ENCODE measurements around the gene SERBP1.

Gene SERBP1

GRCh38 chr1:67372136-67372535 is 58.1 kb downstream of the SERBP1 start (continued):
- TF ChIP-seq ZBTB7A (tag by site-specific recombination; IDR thresholded peaks at IDR 0.05; ENCODE audit: low read depth) = no peak

- TF ChIP-seq MEIS1 (CRISPR knock-in tag; IDR thresholded peaks at IDR 0.05; ENCODE audit: borderline replicate concordance) = no peak
- no peak for TF ChIP-seq ZNF423 (tag by site-specific recombination; IDR thresholded peaks at IDR 0.05)
- TF ChIP-seq SCRT1 (tag by site-specific recombination; IDR thresholded peaks at IDR 0.05; ENCODE audit: borderline replicate concordance) = no peak
- 0 out of 2 replicates have a peak, but pooled peaks have one; percentile 29 for TF ChIP-seq IKZF3 (tag by site-specific recombination; IDR thresholded peaks at IDR 0.05)
- no peak for TF ChIP-seq BCL11B (tag by site-specific recombination; IDR thresholded peaks at IDR 0.05; ENCODE audit: low read depth)
- H3K4me1 ChIP-seq (ENCODE audit: control insufficient read depth, insufficient read depth, low read length) = peaks cover 4% of the 10 kb centered on the region; the same call in 1 of the 2 replicates
- H3K9me3 ChIP-seq (ENCODE audit: control insufficient read depth, insufficient read depth, low read depth, low read length) = no peaks in the 10 kb centered on the region
- no peaks in the 10 kb centered on the region for H3K36me3 ChIP-seq (ENCODE audit: control insufficient read depth in 2 of 2, insufficient read depth in 1 of 2, low read length in 2 of 2)
- no peak overlapping the region for H3K4me3 ChIP-seq (ENCODE audit: low read depth, low read length)
- ChIA-PET POLR2A (no interaction called here), CTCF (interaction anchor here (1.0 to 1.9 kb wide), 2 partner anchors 60 to 129 kb away, joined by 3 to 10 read pairs; no protein-coding TSS in a partner anchor)
- H3K27ac ChIP-seq (ENCODE audit: extremely low read depth, low read depth, low read length) = no peak overlapping the region
Measured at GRCh38 chr1:67371681-67372080, 58.5 kb downstream of the SERBP1 start.

- ChIA-PET POLR2A (no interaction called here), CTCF (interaction anchor here (1.9 kb wide), 1 partner anchor 130 kb away, joined by 10 read pairs; no protein-coding TSS in a partner anchor)
- Histone ChIP-seq H3K27ac (ENCODE audit: extremely low read depth, low read depth, low read length) (no peak overlapping the region), H3K9me3 (ENCODE audit: control insufficient read depth, insufficient read depth, low read depth, low read length) (no peaks in the 10 kb centered on the region), H3K4me3 (ENCODE audit: low read depth, low read length) (no peak overlapping the region), H3K4me1 (ENCODE audit: control insufficient read depth, insufficient read depth, low read length) (peaks cover 4% of the 10 kb centered on the region; the same call in 1 of the 2 replicates), H3K36me3 (ENCODE audit: control insufficient read depth in 2 of 2, insufficient read depth in 1 of 2, low read length in 2 of 2) (no peaks in the 10 kb centered on the region)
- TF ChIP-seq ZNF837 (tag by site-specific recombination; IDR thresholded peaks at IDR 0.05) (no peak), ZBTB26 (tag by site-specific recombination; optimal IDR thresholded peaks at IDR 0.05) (no peak), ZNF792 (tag by site-specific recombination; IDR thresholded peaks at IDR 0.05) (no peak), GLIS1 (tag by site-specific recombination; IDR thresholded peaks at IDR 0.05) (no peak), ZNF155 (tag by site-specific recombination; IDR thresholded peaks at IDR 0.05) (no peak), ZBTB10 (tag by site-specific recombination; IDR thresholded peaks at IDR 0.05) (no peak), ZNF548 (tag by site-specific recombination; IDR thresholded peaks at IDR 0.05) (no peak), ZBTB17 (tag by site-specific recombination; IDR thresholded peaks at IDR 0.05) (no peak), ZSCAN18 (tag by site-specific recombination; IDR thresholded peaks at IDR 0.05) (no peak), ZFHX2 (tag by site-specific recombination; conservative IDR thresholded peaks at IDR 0.05) (no peak)
Measured at GRCh38 chr1:67371043-67371442, 59.2 kb downstream of the SERBP1 start.
